Central memory CD8-positive, alpha-beta T cell (primary cell): Measurements from ENCODE around the gene OCA2.
"Not testable (repeated sequence)": the region's sequence is repeated elsewhere in the genome, so short reads cannot be mapped to it uniquely, and the experiment has no call there.

Source experiments
- ATAC-seq: fragments of 150-1000 bp; cut with Tn5 transposase; replicated peaks from 2 replicates; pipeline ENCODE4 v1.10.0; 2022; ENCODE audit warnings: mild to moderate bottlenecking, moderate FRiP score, moderate number of reproducible peaks; ENCODE audit not compliant: poor library complexity, severe bottlenecking; ENCODE audit errors: extremely low read depth
- DNase-seq, 2 donors: peaks; one replicate each; pipeline ENCODE4 v3.0.0; 2021; ENCODE audit warnings: low spot score in 2 of 2
- H3K27ac Mint-ChIP-seq: one replicate; pipeline ENCODE4 v1.8.0; 2022; ENCODE audit warnings: low read depth, mild to moderate bottlenecking, moderate library complexity, mixed read lengths
- H3K27me3 Mint-ChIP-seq: one replicate; pipeline ENCODE4 v1.8.0; 2022; ENCODE audit warnings: mixed read lengths
- H3K36me3 Mint-ChIP-seq: one replicate; pipeline ENCODE4 v1.8.0; 2022; ENCODE audit warnings: mild to moderate bottlenecking, moderate library complexity, mixed read lengths; ENCODE audit not compliant: insufficient read depth
- H3K4me1 Mint-ChIP-seq: one replicate; pipeline ENCODE4 v1.8.0; 2022; ENCODE audit warnings: mixed read lengths
- H3K4me3 Mint-ChIP-seq: one replicate; pipeline ENCODE4 v1.8.0; 2022; ENCODE audit warnings: mild to moderate bottlenecking, moderate library complexity, mixed read lengths
- H3K9me3 Mint-ChIP-seq: one replicate; pipeline ENCODE4 v1.8.0; 2022; ENCODE audit warnings: mixed read lengths

The OCA2 gene

DNA sequence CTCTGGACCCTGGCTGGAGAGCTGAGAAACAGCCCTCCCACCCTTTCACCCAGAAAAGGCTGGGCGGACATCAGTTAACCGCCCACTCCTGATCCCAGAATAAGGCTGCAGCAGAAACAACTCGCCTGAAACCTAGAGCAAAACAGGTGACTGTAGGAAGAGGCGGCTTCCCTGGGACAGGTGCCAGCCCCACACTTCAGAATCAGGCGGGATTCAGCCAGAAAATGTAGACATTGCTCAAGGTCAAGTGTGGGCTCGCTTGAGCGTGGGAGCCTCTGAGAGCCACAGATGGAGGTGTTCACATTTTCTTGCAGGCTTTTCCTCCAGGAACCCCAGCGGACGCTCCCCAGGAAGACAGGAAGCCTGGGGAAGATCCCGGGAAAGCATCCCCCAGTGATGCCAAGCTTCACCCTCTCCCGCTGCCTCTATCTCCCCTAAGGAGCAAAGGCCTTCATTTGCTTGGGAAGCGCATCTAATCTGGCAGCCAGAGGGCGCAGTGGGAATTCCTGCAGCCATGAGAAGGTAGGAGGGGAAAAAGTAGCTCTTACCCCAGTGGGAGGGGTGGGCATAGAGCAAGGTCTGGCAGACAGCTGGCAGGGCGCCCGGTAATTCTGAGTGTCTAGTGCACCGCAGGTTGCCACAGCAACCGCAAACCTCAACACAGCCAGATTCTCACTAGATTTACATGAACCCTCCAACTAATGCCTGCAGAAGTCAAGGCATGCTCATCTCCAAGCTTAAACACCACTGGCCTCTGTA, 77.7 kb downstream of the OCA2 start:
- no peak for ATAC-seq
- Mint-ChIP-seq H3K4me3 (no peak overlapping the region), H3K36me3 (peaks cover 1% of the 10 kb centered on the region), H3K4me1 (no peaks in the 10 kb centered on the region), H3K27me3 (peaks cover 11% of the 10 kb centered on the region), H3K27ac (no peak overlapping the region), H3K9me3 (no peaks in the 10 kb centered on the region)
- DNase-seq: no peak

DNA sequence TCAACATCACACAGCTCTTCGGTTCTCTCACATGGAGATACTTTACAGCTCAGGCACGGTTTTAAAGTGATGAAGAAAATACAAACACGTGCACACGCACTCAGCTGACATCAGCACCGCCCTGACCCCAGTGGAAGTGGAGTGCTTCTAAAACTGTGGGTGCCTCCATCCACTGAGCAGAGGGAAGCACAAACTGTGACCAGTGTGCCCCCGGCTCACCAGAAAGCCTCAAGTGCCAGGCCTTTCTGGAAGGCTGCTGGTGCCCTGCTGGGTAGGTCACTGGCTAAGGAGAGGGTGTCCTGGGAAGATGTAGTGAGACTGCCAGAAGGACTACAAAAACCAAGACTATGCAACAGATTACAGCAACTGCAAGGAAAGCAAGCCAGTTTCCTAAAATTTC, 78.5 kb downstream of the OCA2 start:
- Mint-ChIP-seq H3K4me1 (no peaks in the 10 kb centered on the region), H3K27me3 (peaks cover 11% of the 10 kb centered on the region), H3K9me3 (no peaks in the 10 kb centered on the region), H3K27ac (no peak overlapping the region), H3K4me3 (no peak overlapping the region), H3K36me3 (peaks cover 1% of the 10 kb centered on the region)
- ATAC-seq: no peak
- DNase-seq: no peak

- Mint-ChIP-seq H3K9me3 (no peaks in the 10 kb centered on the region), H3K27ac (no peak overlapping the region), H3K36me3 (peaks cover 1% of the 10 kb centered on the region), H3K27me3 (peaks cover 11% of the 10 kb centered on the region), H3K4me3 (no peak overlapping the region), H3K4me1 (no peaks in the 10 kb centered on the region)
- ATAC-seq: no peak
- DNase-seq: no peak
Observed at GRCh38 chr15:28019594-28020309, 79.4 kb downstream of the OCA2 start.

DNA sequence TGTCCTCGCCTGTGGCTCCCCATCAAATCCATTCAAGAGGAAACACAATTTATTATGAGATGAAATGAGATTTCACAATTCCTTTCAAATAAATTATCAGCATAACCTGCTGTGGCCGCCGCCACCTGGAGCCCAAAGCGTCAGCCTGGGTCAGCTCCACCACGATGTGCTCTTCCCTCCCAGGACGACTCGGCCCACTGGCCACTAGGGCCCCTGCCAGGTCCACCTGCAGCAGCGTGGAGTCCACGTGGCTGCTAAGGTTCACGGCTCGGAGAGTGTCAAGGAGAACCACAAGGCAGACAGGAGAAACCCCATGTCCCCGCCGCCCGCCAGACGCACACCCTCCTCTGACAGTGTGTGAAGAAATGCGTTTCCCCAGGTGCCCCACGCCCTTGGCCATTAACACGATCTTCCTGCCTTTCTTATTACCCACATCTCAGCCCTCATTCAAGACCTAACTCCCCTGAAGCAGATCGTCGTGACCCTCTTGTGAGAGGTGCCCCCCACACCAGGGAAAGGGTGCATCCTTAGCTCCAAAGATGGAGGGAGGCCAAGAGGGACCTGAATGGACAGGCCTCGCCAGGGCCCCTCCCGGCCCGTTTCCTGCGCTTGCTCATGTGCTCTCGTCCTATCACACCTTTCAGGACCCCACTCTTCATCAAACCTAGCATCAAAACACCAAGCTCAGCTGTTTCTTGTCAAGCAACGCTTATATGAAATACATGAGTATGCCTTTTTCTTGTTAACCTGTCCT, 80.6 kb downstream of the OCA2 start:
- no peak overlapping the region for H3K4me3 Mint-ChIP-seq
- no peaks in the 10 kb centered on the region for H3K4me1 Mint-ChIP-seq
- peaks cover 11% of the 10 kb centered on the region for H3K27me3 Mint-ChIP-seq
- H3K27ac Mint-ChIP-seq: no peak overlapping the region
- peaks cover 1% of the 10 kb centered on the region for H3K36me3 Mint-ChIP-seq
- H3K9me3 Mint-ChIP-seq: no peaks in the 10 kb centered on the region
- no peak for ATAC-seq
- DNase-seq: no peak

DNA sequence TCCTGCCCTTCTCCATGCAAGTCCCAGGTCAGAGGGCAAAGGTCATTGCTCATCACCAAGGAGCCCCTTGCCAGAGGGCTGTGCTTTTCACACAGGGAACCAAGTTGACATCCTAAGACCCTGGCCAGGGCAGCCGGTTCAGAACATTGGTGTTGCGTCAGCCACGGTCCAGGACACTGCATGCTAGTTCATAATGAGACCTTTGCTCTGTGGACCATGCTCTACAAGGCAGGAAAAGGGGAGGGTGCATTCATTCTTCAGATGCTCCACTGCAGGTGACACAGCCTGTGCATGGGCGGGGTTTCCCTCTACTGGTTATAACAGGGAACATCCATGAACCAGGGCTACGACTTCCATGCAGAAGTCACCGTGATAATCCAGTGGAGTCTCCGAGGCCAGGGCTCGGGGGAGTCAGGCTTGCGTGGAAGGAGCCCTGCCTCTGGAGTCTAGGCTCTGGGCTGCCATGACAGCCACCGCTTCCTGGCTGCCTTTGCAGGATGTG, 81.6 kb downstream of the OCA2 start:
- Mint-ChIP-seq H3K9me3 (no peaks in the 10 kb centered on the region), H3K4me1 (no peaks in the 10 kb centered on the region), H3K4me3 (no peak overlapping the region), H3K27me3 (peaks cover 11% of the 10 kb centered on the region), H3K27ac (no peak overlapping the region), H3K36me3 (peaks cover 1% of the 10 kb centered on the region)
- ATAC-seq (no peak), DNase-seq (no peak)

DNA sequence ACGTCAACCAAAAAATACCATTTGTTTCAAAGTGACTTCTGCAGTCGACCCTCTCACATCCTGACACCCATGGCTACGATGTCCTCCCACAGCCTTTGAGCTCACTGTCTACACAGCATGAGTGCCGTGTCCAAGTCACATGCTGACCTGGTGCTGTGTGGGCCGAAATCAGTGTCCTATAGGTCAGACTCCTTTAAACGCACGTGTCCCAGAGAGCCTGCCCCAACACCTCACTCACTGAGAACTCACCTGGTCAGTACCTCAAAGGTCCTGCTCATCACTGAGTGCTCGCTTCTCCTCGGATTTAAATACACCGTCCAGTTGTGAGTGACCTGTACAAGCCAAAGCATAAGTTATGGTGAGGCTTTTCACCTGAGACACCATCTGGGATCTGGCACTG, 83.3 kb downstream of the OCA2 start:
- Mint-ChIP-seq H3K9me3 (no peaks in the 10 kb centered on the region), H3K36me3 (no peaks in the 10 kb centered on the region), H3K27ac (no peak overlapping the region), H3K4me1 (no peaks in the 10 kb centered on the region), H3K27me3 (peaks cover 11% of the 10 kb centered on the region), H3K4me3 (no peak overlapping the region)
- DNase-seq (no peak), ATAC-seq (no peak)

GRCh38 chr15:28014623-28015200, 84.4 kb downstream of the OCA2 start:
- no peak overlapping the region for H3K4me3 Mint-ChIP-seq
- peaks cover 11% of the 10 kb centered on the region for H3K27me3 Mint-ChIP-seq
- no peak overlapping the region for H3K27ac Mint-ChIP-seq
- H3K4me1 Mint-ChIP-seq: no peaks in the 10 kb centered on the region
- no peak for ATAC-seq
- no peak for DNase-seq
- no peaks in the 10 kb centered on the region for H3K36me3 Mint-ChIP-seq
- no peaks in the 10 kb centered on the region for H3K9me3 Mint-ChIP-seq

DNA sequence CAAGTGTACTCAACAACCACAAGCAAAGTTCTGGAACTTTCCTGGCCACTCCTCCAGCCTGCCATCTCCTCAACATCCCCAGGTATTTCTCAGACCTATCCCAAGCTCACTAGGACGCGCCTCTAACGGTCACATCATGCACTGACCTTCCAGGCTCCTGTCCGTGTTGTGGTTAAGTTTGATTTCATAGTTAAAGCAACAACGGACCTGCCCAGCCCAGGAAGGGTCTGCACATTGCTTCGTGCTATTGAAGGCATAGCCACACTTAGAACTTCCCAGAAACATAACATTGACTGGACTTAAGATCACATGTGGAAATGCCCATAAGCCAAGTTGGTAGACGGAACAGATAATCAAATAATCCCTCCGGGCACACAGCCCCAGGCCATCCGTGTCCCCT, 85.1 kb downstream of the OCA2 start:
- DNase-seq (no peak), ATAC-seq (no peak)
- Mint-ChIP-seq H3K4me1 (no peaks in the 10 kb centered on the region), H3K36me3 (no peaks in the 10 kb centered on the region), H3K4me3 (no peak overlapping the region), H3K27ac (no peak overlapping the region), H3K9me3 (no peaks in the 10 kb centered on the region), H3K27me3 (peaks cover 10% of the 10 kb centered on the region)

- no peak overlapping the region for H3K4me3 Mint-ChIP-seq
- H3K27me3 Mint-ChIP-seq: peaks cover 5% of the 10 kb centered on the region
- no peaks in the 10 kb centered on the region for H3K36me3 Mint-ChIP-seq
- H3K4me1 Mint-ChIP-seq: no peaks in the 10 kb centered on the region
- ATAC-seq: no peak
- no peaks in the 10 kb centered on the region for H3K9me3 Mint-ChIP-seq
- H3K27ac Mint-ChIP-seq: no peak overlapping the region
- DNase-seq: no peak
Observed at GRCh38 chr15:28013480-28013879, 85.6 kb downstream of the OCA2 start.

GRCh38 chr15:28012231-28012630, 86.9 kb downstream of the OCA2 start:
- DNase-seq (no peak), ATAC-seq (no peak)
- H3K9me3 Mint-ChIP-seq: no peaks in the 10 kb centered on the region
- no peaks in the 10 kb centered on the region for H3K4me1 Mint-ChIP-seq
- no peak overlapping the region for H3K4me3 Mint-ChIP-seq
- H3K36me3 Mint-ChIP-seq: no peaks in the 10 kb centered on the region
- no peaks in the 10 kb centered on the region for H3K27me3 Mint-ChIP-seq
- no peak overlapping the region for H3K27ac Mint-ChIP-seq

- not testable (repeated sequence) for ATAC-seq, H3K4me1 Mint-ChIP-seq, H3K36me3 Mint-ChIP-seq, H3K27ac Mint-ChIP-seq, DNase-seq, H3K9me3 Mint-ChIP-seq, H3K4me3 Mint-ChIP-seq
- H3K27me3 Mint-ChIP-seq: peaks cover 10% of the 10 kb centered on the region
Observed at GRCh38 chr15:28008175-28008574, 90.9 kb downstream of the OCA2 start.

- Mint-ChIP-seq H3K4me3 (no peak overlapping the region), H3K36me3 (no peaks in the 10 kb centered on the region), H3K27me3 (peaks cover 10% of the 10 kb centered on the region), H3K4me1 (no peaks in the 10 kb centered on the region), H3K9me3 (peaks cover 6% of the 10 kb centered on the region), H3K27ac (no peak overlapping the region)
- DNase-seq: no peak
- ATAC-seq: no peak
Observed at GRCh38 chr15:28006116-28006905, 92.8 kb downstream of the OCA2 start.
